OCI-LY7 (cell line): Measurements from ENCODE around the gene LZTS3.

Experiments used
- EZH2phosphoT487 ChIP-seq: fragments of 200-600 bp; sonication (generic); IDR thresholded peaks from 2 replicates; pipeline ENCODE4 v1.6.1; 2018; ENCODE audit warnings: low read depth, borderline replicate concordance, mild to moderate bottlenecking, mixed run types, antibody characterized with exemption, low read length, moderate library complexity, mixed read lengths
- TF ChIP-seq, protein P1 (sequence below): fragments of 200-600 bp; sonication (generic); conservative IDR thresholded peaks from 2 replicates; pipeline ENCODE4 v1.5.1; 2014; ENCODE audit warnings: mild to moderate bottlenecking, antibody characterized with exemption, low read length, moderate library complexity, mixed read lengths

DNA sequence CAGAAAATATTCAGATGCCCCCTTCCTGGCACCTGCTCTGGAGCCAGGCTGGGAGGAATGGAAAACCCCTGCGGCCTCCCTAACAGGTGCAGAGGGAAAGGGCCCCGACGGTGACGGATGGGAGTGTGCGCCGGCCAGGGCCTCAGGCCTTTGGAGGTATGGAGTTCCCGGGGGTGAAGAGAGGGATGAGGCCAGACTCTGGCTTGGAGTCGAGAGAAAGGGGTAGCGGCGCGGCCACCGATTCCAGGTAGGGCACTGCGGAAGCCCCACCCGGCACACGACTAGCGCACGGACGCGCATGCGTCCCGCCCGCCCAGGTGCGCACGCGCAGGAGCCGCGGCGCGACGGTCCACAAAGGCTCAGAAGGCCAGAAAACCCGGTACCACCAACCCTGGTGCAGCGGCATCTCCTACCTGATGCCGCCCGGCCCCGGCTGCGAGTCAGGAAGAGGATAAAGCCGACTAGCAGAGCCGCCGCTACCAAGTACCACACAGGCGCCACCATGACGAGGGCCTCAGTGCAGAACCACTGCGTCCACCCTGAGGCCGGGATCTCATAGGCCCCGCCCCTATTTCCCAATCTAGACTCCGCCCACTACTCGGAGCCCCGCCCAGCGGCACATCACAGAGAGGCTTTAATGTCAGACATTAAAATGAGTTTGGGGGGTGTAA lies 30.9 kb upstream of the LZTS3 start, which contains the start of gene DDRGK1:
- TF ChIP-seq, protein P1, sequence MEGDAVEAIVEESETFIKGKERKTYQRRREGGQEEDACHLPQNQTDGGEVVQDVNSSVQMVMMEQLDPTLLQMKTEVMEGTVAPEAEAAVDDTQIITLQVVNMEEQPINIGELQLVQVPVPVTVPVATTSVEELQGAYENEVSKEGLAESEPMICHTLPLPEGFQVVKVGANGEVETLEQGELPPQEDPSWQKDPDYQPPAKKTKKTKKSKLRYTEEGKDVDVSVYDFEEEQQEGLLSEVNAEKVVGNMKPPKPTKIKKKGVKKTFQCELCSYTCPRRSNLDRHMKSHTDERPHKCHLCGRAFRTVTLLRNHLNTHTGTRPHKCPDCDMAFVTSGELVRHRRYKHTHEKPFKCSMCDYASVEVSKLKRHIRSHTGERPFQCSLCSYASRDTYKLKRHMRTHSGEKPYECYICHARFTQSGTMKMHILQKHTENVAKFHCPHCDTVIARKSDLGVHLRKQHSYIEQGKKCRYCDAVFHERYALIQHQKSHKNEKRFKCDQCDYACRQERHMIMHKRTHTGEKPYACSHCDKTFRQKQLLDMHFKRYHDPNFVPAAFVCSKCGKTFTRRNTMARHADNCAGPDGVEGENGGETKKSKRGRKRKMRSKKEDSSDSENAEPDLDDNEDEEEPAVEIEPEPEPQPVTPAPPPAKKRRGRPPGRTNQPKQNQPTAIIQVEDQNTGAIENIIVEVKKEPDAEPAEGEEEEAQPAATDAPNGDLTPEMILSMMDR, result no peak
- TF ChIP-seq EZH2phosphoT487, result no peak
